Mesendoderm (in vitro differentiated cells): ENCODE results near the gene ANKS1B.

Source experiments
- DNase-seq: peaks from one replicate; pipeline ENCODE4 v3.0.0; 2013
- H2AK5ac ChIP-seq: 2 replicates; pipeline ENCODE4 v1.6.1; 2013; ENCODE audit warnings: low read length, inconsistent platforms
- H2BK120ac ChIP-seq: 2 replicates; pipeline ENCODE4 v1.6.1; 2013; ENCODE audit warnings: low read depth, mild to moderate bottlenecking, low read length, moderate library complexity, mixed read lengths
- H2BK15ac ChIP-seq: replicated peaks from 2 replicates; pipeline ENCODE4 v1.6.1; 2013; ENCODE audit warnings: low read depth, mild to moderate bottlenecking, moderate library complexity
- H2BK5ac ChIP-seq: 2 replicates; pipeline ENCODE4 v1.6.1; 2013; ENCODE audit warnings: low read length, inconsistent platforms
- H3K18ac ChIP-seq: 2 replicates; pipeline ENCODE4 v1.6.1; 2013; ENCODE audit warnings: mild to moderate bottlenecking, low read length, mixed read lengths
- H3K23ac ChIP-seq: one replicate; pipeline ENCODE4 v1.6.1; 2013; ENCODE audit warnings: low read length
- H3K27ac ChIP-seq: 2 replicates; pipeline ENCODE4 v1.5.1; 2013; ENCODE audit warnings: low read depth, mild to moderate bottlenecking, inconsistent platforms, low read length, moderate library complexity
- H3K27me3 ChIP-seq: 2 replicates; pipeline ENCODE4 v1.6.1; 2013; ENCODE audit warnings: low read length, control low read depth, mild to moderate bottlenecking, inconsistent platforms; ENCODE audit not compliant: insufficient read depth, poor library complexity
- H3K36me3 ChIP-seq: 2 replicates; pipeline ENCODE4 v1.6.1; 2013; ENCODE audit warnings: low read length, inconsistent platforms; ENCODE audit not compliant: control insufficient read depth, insufficient read depth
- H3K4ac ChIP-seq: one replicate; pipeline ENCODE4 v1.6.1; 2013; ENCODE audit warnings: low read depth, mild to moderate bottlenecking, low read length, moderate library complexity
- H3K4me1 ChIP-seq: 2 replicates; pipeline ENCODE4 v1.6.1; 2013; ENCODE audit warnings: low read depth, low read length, inconsistent platforms; ENCODE audit not compliant: control insufficient read depth
- H3K4me2 ChIP-seq: 2 replicates; pipeline ENCODE4 v1.6.1; 2013; ENCODE audit warnings: low read length
- H3K4me3 ChIP-seq: 2 replicates; pipeline ENCODE4 v1.5.1; 2013; ENCODE audit warnings: mild to moderate bottlenecking, low read length
- H3K56ac ChIP-seq: one replicate; pipeline ENCODE4 v1.6.1; 2013; ENCODE audit warnings: low read length
- H3K79me1 ChIP-seq: 2 replicates; pipeline ENCODE4 v1.6.1; 2013; ENCODE audit warnings: low read length, inconsistent platforms
- H3K79me2 ChIP-seq: 2 replicates; pipeline ENCODE4 v1.6.1; 2013; ENCODE audit warnings: mild to moderate bottlenecking, low read length; ENCODE audit not compliant: control insufficient read depth, insufficient read depth
- H3K9ac ChIP-seq: 2 replicates; pipeline ENCODE4 v1.6.1; 2013; ENCODE audit warnings: low read length, inconsistent platforms
- H4K5ac ChIP-seq: one replicate; pipeline ENCODE4 v1.6.1; 2013; ENCODE audit warnings: low read length
- H4K8ac ChIP-seq: one replicate; pipeline ENCODE4 v1.6.1; 2013; ENCODE audit warnings: low read depth, mild to moderate bottlenecking, control low read depth, low read length, moderate library complexity
- WGBS: extraction: QIAGEN DNeasy Blood & Tissue Kit; methylation state at CpG from one replicate; pipeline ENCODE4 v1.1.7; 2013; ENCODE audit warnings: low lambda C conversion rate, missing lambda C conversion rate; ENCODE audit not compliant: insufficient coverage; ENCODE audit errors: extremely low coverage; 5-methylcytosine and 5-hydroxymethylcytosine counted together

The ANKS1B gene

GRCh38 chr12:99906786-99907579 is 77.8 kb downstream of the ANKS1B start:
- no peak overlapping the region for H3K4ac ChIP-seq
- H3K9ac ChIP-seq = no peak overlapping the region
- H3K18ac ChIP-seq = no peak overlapping the region
- no peaks in the 10 kb centered on the region for H3K79me2 ChIP-seq
- H2BK15ac ChIP-seq = no peak overlapping the region
- H3K79me1 ChIP-seq = no peaks in the 10 kb centered on the region
- no peak overlapping the region for H3K4me3 ChIP-seq
- no CpG with 5 or more reads among the region's 4 CpGs for WGBS
- no peak overlapping the region for H4K8ac ChIP-seq
- no peak overlapping the region for H3K4me2 ChIP-seq
- no peak overlapping the region for H4K5ac ChIP-seq
- H3K23ac ChIP-seq = no peak overlapping the region
- H3K27ac ChIP-seq = no peak overlapping the region
- no peaks in the 10 kb centered on the region for H3K27me3 ChIP-seq
- DNase-seq = peak; percentile 7
- H2BK5ac ChIP-seq = no peak overlapping the region
- no peaks in the 10 kb centered on the region for H3K4me1 ChIP-seq
- H2BK120ac ChIP-seq = no peak overlapping the region
- no peak overlapping the region for H3K56ac ChIP-seq
- no peak overlapping the region for H2AK5ac ChIP-seq
- no peaks in the 10 kb centered on the region for H3K36me3 ChIP-seq

- H3K79me2 ChIP-seq = no peaks in the 10 kb centered on the region
- no peak overlapping the region for H3K9ac ChIP-seq
- H3K27ac ChIP-seq = no peak overlapping the region
- H3K18ac ChIP-seq = peak overlapping the region; percentile 28
- no peaks in the 10 kb centered on the region for H3K27me3 ChIP-seq
- H3K4me1 ChIP-seq = no peaks in the 10 kb centered on the region
- H4K8ac ChIP-seq = no peak overlapping the region
- no peak overlapping the region for H3K56ac ChIP-seq
- no peaks in the 10 kb centered on the region for H3K79me1 ChIP-seq
- no peak overlapping the region for H3K4me2 ChIP-seq
- no peak overlapping the region for H2BK120ac ChIP-seq
- H3K23ac ChIP-seq = no peak overlapping the region
- DNase-seq = no peak
- no peak overlapping the region for H2BK5ac ChIP-seq
- H3K36me3 ChIP-seq = no peaks in the 10 kb centered on the region
- no peak overlapping the region for H2AK5ac ChIP-seq
- H2BK15ac ChIP-seq = no peak overlapping the region
- no peak overlapping the region for H4K5ac ChIP-seq
- H3K4me3 ChIP-seq = no peak overlapping the region
- no CpG with 5 or more reads among the region's 2 CpGs for WGBS
- H3K4ac ChIP-seq = no peak overlapping the region
These were observed 83.6 kb downstream of the ANKS1B start for GRCh38 chr12:99901181-99901580.

GRCh38 chr12:99898645-99899044 is 86.1 kb downstream of the ANKS1B start:
- Histone ChIP-seq H2BK15ac (no peak overlapping the region), H2BK5ac (no peak overlapping the region), H3K27me3 (no peaks in the 10 kb centered on the region), H3K4ac (no peak overlapping the region), H3K18ac (no peak overlapping the region), H3K9ac (no peak overlapping the region), H3K4me3 (no peak overlapping the region), H2BK120ac (no peak overlapping the region), H3K36me3 (no peaks in the 10 kb centered on the region), H3K79me2 (no peaks in the 10 kb centered on the region), H3K4me2 (no peak overlapping the region), H4K5ac (no peak overlapping the region), H2AK5ac (no peak overlapping the region), H3K23ac (no peak overlapping the region), H3K79me1 (no peaks in the 10 kb centered on the region), H3K27ac (no peak overlapping the region), H4K8ac (no peak overlapping the region), H3K4me1 (no peaks in the 10 kb centered on the region), H3K56ac (no peak overlapping the region)
- no CpG with 5 or more reads among the region's 5 CpGs for WGBS
- no peak for DNase-seq

GRCh38 chr12:99879439-99879838 is 105.3 kb downstream of the ANKS1B start:
- Histone ChIP-seq H4K8ac (no peak overlapping the region), H3K79me1 (no peaks in the 10 kb centered on the region), H3K27me3 (no peaks in the 10 kb centered on the region), H3K56ac (no peak overlapping the region), H3K27ac (no peak overlapping the region), H3K9ac (no peak overlapping the region), H3K4me1 (no peaks in the 10 kb centered on the region), H3K36me3 (no peaks in the 10 kb centered on the region), H3K4me3 (no peak overlapping the region), H2BK15ac (no peak overlapping the region), H3K4ac (no peak overlapping the region), H3K79me2 (no peaks in the 10 kb centered on the region), H2AK5ac (no peak overlapping the region), H3K4me2 (no peak overlapping the region), H2BK120ac (no peak overlapping the region), H2BK5ac (no peak overlapping the region), H3K23ac (no peak overlapping the region), H4K5ac (no peak overlapping the region), H3K18ac (no peak overlapping the region)
- no peak for DNase-seq

GRCh38 chr12:99875081-99875480 is 109.7 kb downstream of the ANKS1B start:
- Histone ChIP-seq H3K4me3 (no peak overlapping the region), H3K27ac (no peak overlapping the region), H3K4me2 (no peak overlapping the region), H2BK5ac (no peak overlapping the region), H2BK120ac (no peak overlapping the region), H4K5ac (no peak overlapping the region), H3K36me3 (no peaks in the 10 kb centered on the region), H3K18ac (no peak overlapping the region), H2AK5ac (no peak overlapping the region), H2BK15ac (no peak overlapping the region), H3K9ac (no peak overlapping the region), H3K4ac (no peak overlapping the region), H3K27me3 (no peaks in the 10 kb centered on the region), H3K56ac (no peak overlapping the region), H3K4me1 (no peaks in the 10 kb centered on the region), H3K79me1 (no peaks in the 10 kb centered on the region), H3K79me2 (no peaks in the 10 kb centered on the region), H4K8ac (no peak overlapping the region), H3K23ac (no peak overlapping the region)
- DNase-seq = no peak

GRCh38 chr12:99870085-99870484 is 114.7 kb downstream of the ANKS1B start:
- H2BK120ac ChIP-seq = no peak overlapping the region
- H2BK15ac ChIP-seq = no peak overlapping the region
- H3K23ac ChIP-seq = no peak overlapping the region
- H2AK5ac ChIP-seq = no peak overlapping the region
- no peak overlapping the region for H4K8ac ChIP-seq
- no peak overlapping the region for H2BK5ac ChIP-seq
- no peak overlapping the region for H3K9ac ChIP-seq
- DNase-seq = no peak
- H3K4ac ChIP-seq = no peak overlapping the region
- WGBS = no CpG with 5 or more reads among the region's 5 CpGs
- H3K36me3 ChIP-seq = no peaks in the 10 kb centered on the region
- no peaks in the 10 kb centered on the region for H3K4me1 ChIP-seq
- H3K27ac ChIP-seq = no peak overlapping the region
- no peaks in the 10 kb centered on the region for H3K79me2 ChIP-seq
- H3K18ac ChIP-seq = no peak overlapping the region
- H3K4me3 ChIP-seq = no peak overlapping the region
- H3K4me2 ChIP-seq = no peak overlapping the region
- no peak overlapping the region for H3K56ac ChIP-seq
- no peaks in the 10 kb centered on the region for H3K79me1 ChIP-seq
- no peaks in the 10 kb centered on the region for H3K27me3 ChIP-seq
- H4K5ac ChIP-seq = no peak overlapping the region
